Spleen (tissue), 7 donors: ENCODE data around the gene LRRC30.

Experiments
- POLR2A ChIP-seq, 3 donors: fragments of 450-650 bp; IDR thresholded peaks; one replicate each; pipeline ENCODE4 v1.5.1; 2017; ENCODE audit warnings: antibody characterized with exemption in 3 of 3, mild to moderate bottlenecking in 1 of 3
- TF ChIP-seq, protein P1 (sequence below), 11 experiments: fragments of 200-600 bp in 7 of 11; fragments of 450-650 bp in 4 of 11; sonication (generic) in 4 of 11; IDR thresholded peaks in 8 of 11; conservative IDR thresholded peaks in 3 of 11; 1 replicate in 7 of 11; 2 replicates in 4 of 11; pipeline versions ENCODE4 v1.4.0 to v1.8.0; 2016 to 2021; ENCODE audit warnings: antibody characterized with exemption in 11 of 11, inconsistent platforms in 4 of 11, mild to moderate bottlenecking in 1 of 11
- donor health status: DM: no; HTN: no; CAD: no; lungs with moderate emphysema.
- donor health status: DM: no; HTN: no; CAD: no.
- donor health status: DM: no; HTN: no; CAD: no.

DNA sequence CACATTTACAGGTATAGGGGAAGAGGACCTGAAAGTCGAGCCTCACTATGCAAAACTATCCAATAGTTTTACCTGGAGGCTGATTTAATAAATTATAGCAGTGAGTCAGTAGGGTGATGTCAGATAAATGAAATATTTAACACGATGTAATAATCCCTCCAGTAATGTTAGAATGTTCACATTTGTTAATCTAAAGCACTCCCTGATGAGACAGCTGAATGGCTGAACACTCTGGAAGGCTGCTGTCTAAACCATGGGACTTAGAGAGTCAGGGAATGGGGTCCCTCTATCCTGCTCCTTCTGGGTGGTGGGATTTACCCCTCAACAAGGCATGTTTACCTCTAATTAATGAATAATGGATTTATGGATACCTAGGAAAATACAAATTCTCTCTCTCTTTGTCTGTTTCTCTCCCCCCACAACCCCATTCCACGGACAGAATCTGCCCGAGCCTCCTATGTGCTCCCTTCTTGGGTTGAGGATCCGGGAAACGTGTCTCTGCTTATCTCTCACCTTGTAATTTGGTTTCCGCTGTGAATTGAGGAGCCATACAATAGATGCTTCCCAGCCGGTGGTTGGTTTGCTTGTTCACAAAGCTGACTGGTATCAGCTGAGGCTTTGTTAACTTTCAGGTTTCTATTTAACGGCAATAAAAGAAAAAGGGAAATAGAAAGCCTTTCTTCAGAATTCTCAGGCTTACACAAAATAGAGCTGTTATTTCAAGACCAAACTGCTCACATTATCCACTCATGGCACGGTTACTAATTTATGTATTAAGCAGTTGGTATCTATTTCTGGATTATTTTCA lies 25.9 kb downstream of the LRRC30 start:
- TF ChIP-seq, protein P1, sequence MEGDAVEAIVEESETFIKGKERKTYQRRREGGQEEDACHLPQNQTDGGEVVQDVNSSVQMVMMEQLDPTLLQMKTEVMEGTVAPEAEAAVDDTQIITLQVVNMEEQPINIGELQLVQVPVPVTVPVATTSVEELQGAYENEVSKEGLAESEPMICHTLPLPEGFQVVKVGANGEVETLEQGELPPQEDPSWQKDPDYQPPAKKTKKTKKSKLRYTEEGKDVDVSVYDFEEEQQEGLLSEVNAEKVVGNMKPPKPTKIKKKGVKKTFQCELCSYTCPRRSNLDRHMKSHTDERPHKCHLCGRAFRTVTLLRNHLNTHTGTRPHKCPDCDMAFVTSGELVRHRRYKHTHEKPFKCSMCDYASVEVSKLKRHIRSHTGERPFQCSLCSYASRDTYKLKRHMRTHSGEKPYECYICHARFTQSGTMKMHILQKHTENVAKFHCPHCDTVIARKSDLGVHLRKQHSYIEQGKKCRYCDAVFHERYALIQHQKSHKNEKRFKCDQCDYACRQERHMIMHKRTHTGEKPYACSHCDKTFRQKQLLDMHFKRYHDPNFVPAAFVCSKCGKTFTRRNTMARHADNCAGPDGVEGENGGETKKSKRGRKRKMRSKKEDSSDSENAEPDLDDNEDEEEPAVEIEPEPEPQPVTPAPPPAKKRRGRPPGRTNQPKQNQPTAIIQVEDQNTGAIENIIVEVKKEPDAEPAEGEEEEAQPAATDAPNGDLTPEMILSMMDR (IDR thresholded peaks at IDR 0.05 in 8 of 11, conservative IDR thresholded peaks at IDR 0.05 in 3 of 11): no peak
- TF ChIP-seq POLR2A (IDR thresholded peaks at IDR 0.05): no peak
